ENCODE results near the gene CES4A. TPM values are rescaled to one million over a fixed set of nuclear protein-coding genes. Genes with fewer than 3 reads are reported as not detected.

CES4A gene
- total and polyA plus RNA-seq, 9 of the 15 experiments (the other 6 are each of a cell fraction or from before 2014, with no cell fraction given) = 0.09 to 0.13 (median 0.11) TPM; not detected in 6

GRCh38 chr16:66972983-66973382 lies 15.4 kb upstream of the CES4A start:
- ChIA-PET POLR2A (interaction anchor here (0.8 to 1.1 kb wide), 2 partner anchors 12 to 166 kb away, joined by 3 read pairs; partner anchors contain the start of gene CES3), CTCF (ENCODE audit: low intra/inter-chr PET ratio) (interaction anchor here (0.9 kb wide), 1 partner anchor 19 kb away, joined by 3 read pairs; no protein-coding TSS in a partner anchor)
- Histone ChIP-seq H3K79me2 (ENCODE audit: control insufficient read depth, insufficient read depth, low read length) (no peaks in the 10 kb centered on the region), H3K4me2 (ENCODE audit: insufficient read depth, low read length) (no peak overlapping the region), H3K9me1 (ENCODE audit: control insufficient read depth, insufficient read depth, low read length) (peaks cover 3% of the 10 kb centered on the region), H3K9ac (ENCODE audit: insufficient read depth in 1 of 2, low read depth in 2 of 2, low read length in 2 of 2) (peak overlapping the region; percentile 10 to 70; a peak in 3 of 4 replicates), H3K27me3 (ENCODE audit: control insufficient read depth in 2 of 2, insufficient read depth in 2 of 2, low read length in 2 of 2) (peaks cover 6 to 17% of the 10 kb centered on the region in 2 experiments; a peak in 4 of 5 replicates), H3K9me3 (replicated peaks; ENCODE audit: control insufficient read depth, insufficient read depth, low read depth, low read length) (no peaks in the 10 kb centered on the region), H2AFZ (ENCODE audit: low read depth, low read length) (peak overlapping the region; percentile 74; the same call in 1 of the 2 replicates), H3K4me3 (no peak overlapping the region), H3K27ac (ENCODE audit: extremely low read depth, low read depth, low read length) (no peak overlapping the region), H4K20me1 (replicated peaks; ENCODE audit: control insufficient read depth, insufficient read depth, low read length) (no peaks in the 10 kb centered on the region), H3K4me1 (replicated peaks in 1 of 2; ENCODE audit: control insufficient read depth in 2 of 2, insufficient read depth in 2 of 2, low read length in 2 of 2) (peaks cover 6 to 21% of the 10 kb centered on the region in 2 experiments; a peak in 4 of 5 replicates), H3K36me3 (ENCODE audit: control insufficient read depth, insufficient read depth, low read length) (no peaks in the 10 kb centered on the region)
- FAIRE-seq (no peak), DNase-seq (ENCODE audit: extremely low read depth in 1 of 4, low spot score in 3 of 4) (peak in 1 of 4 experiments; percentile 31), ATAC-seq (peak; percentile 30; the same call in 1 of the 3 replicates)
- in situ Hi-C loops (cut with MboI) = loop anchor here (25.0 kb wide), 2 partner anchors 189 to 439 kb away; partner anchors contain the start of genes B3GNT9, FBXL8, HSF4 and NOL3
- intact Hi-C loops (cut with micrococcal nuclease) = loop anchor here (10.0 kb wide), 1 partner anchor 272 kb away; the partner anchor contains the start of genes FHOD1 and SLC9A5
- TF ChIP-seq ZFP36 (IDR thresholded peaks at IDR 0.05; ENCODE audit: low read depth, low read length, partially characterized antibody) = peak; percentile 28
- TF ChIP-seq VEZF1 (CRISPR knock-in tag; IDR thresholded peaks at IDR 0.05) = no peak
- TF ChIP-seq PRDM10 (IDR thresholded peaks at IDR 0.05; ENCODE audit: partially characterized antibody) = peak; percentile 88
- no peak for TF ChIP-seq ID3 (CRISPR knock-in tag; IDR thresholded peaks at IDR 0.05)
- peak; percentile 24; the same call in 1 of the 2 replicates for TF ChIP-seq ID3 (tag; IDR thresholded peaks at IDR 0.05)
- no peak for TF ChIP-seq RNF2 (IDR thresholded peaks at IDR 0.05)
- 38% methylated on average over 9 of the region's 9 CpGs for WGBS (ENCODE audit: insufficient coverage, low coverage, missing lambda C conversion rate)
- no TSS peak for BruUV-seq (replicated peaks)

Measured in K562 (cell line).